ENCODE measurements around the gene C4orf50. TPM values are rescaled to one million over a fixed set of nuclear protein-coding genes. Genes with fewer than 3 reads are reported as not detected.

C4orf50 gene
- total and polyA plus RNA-seq, 2 of the 8 experiments (the other 6 are each of a cell fraction or from before 2014, with no cell fraction given) = 0.08 to 0.22 TPM

DNA sequence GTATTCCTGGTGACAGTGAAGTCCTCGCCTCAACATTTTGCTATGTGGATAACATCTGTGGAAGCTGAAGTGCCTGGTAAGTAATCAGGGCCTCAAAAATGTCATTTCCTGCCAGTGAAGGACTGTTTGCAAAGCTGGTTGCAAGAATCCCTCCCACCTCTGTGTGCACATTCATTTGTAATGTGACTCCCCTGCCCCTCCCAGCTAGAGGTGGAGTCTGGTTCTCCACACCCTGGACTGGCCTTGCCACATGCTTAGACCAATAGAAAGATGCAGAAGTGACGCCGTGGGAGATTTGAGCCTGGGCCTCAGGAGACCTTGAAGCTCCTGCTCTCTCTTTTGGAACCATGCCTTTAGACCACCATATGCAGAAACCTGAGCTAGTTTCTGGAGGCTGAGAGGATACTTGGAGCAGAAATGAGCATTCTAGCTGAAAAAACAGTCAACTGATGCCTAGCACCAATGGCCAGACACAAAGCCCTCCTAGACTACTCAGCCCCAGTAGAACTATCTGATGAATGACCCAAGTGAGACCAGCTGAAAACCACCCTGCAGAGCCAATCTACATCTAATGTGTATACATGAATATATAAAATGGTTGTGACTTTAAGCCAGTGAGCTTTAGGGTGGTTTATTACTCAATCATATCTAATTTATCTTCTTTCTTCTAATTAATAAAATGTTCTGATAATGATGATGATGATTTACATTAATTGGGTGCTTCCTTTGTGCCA is 77.6 kb downstream of the C4orf50 start:
- FAIRE-seq (peak; percentile 50), DNase-seq (ENCODE audit: low read depth in 1 of 2, low spot score in 2 of 2) (no peak)
- no peak overlapping the region for H4K5ac ChIP-seq (ENCODE audit: insufficient read length, low read depth, low read length)
- H3K23ac ChIP-seq (ENCODE audit: insufficient read length) = no peak overlapping the region
- H4K91ac ChIP-seq (replicated peaks; ENCODE audit: insufficient read length, low read length) = no peak overlapping the region
- H3K4me3 ChIP-seq (ENCODE audit: extremely low read depth in 1 of 4, insufficient read depth in 2 of 4, low read depth in 3 of 4, low read length in 4 of 4) = no peak overlapping the region
- H3K4ac ChIP-seq (replicated peaks; ENCODE audit: insufficient read length, low read depth, low read length) = no peak overlapping the region
- no peak overlapping the region for H3K9ac ChIP-seq (replicated peaks in 1 of 4; ENCODE audit: extremely low read depth in 1 of 4, low read depth in 3 of 4, low read length in 3 of 4)
- H2BK5ac ChIP-seq (ENCODE audit: low read depth, low read length) = no peak overlapping the region
- H3K56ac ChIP-seq (replicated peaks; ENCODE audit: insufficient read length, low read depth, low read length) = no peak overlapping the region
- H3K27ac ChIP-seq (ENCODE audit: low read depth, low read length) = no peak overlapping the region
- 87% methylated on average over 3 of the region's 3 CpGs; no CpG with 5 or more reads in 1 of the 2 experiments for WGBS, 2 experiments (ENCODE audit: extremely low coverage in 1 of 2, insufficient coverage in 1 of 2, insufficient read length in 1 of 2, insufficient replicate concordance in 2 of 2, low coverage in 1 of 2, low lambda C conversion rate in 2 of 2, missing lambda C conversion rate in 1 of 2)
- no peak overlapping the region for H4K8ac ChIP-seq (ENCODE audit: extremely low read depth, insufficient read depth, low read length)
- peaks cover 0 to 5% (median 0%) of the 10 kb centered on the region in 4 experiments; a peak in 1 of 7 replicates for H3K27me3 ChIP-seq (replicated peaks in 1 of 4; ENCODE audit: control insufficient read depth in 3 of 4, extremely low read depth in 1 of 4, insufficient read depth in 3 of 4, low read length in 3 of 4)
- H3K9me3 ChIP-seq (ENCODE audit: insufficient read depth in 2 of 2, low read depth in 1 of 2, low read length in 1 of 2) = no peaks in the 10 kb centered on the region
- no peaks in the 10 kb centered on the region for H4K20me1 ChIP-seq (replicated peaks in 1 of 2; ENCODE audit: control insufficient read depth in 1 of 2, insufficient read depth in 2 of 2, low read length in 2 of 2)
- H2AK5ac ChIP-seq (ENCODE audit: low read depth, low read length) = no peak overlapping the region
- H3K79me1 ChIP-seq (ENCODE audit: low read depth, low read length) = no peaks in the 10 kb centered on the region
- no peaks in the 10 kb centered on the region for H3K23me2 ChIP-seq (ENCODE audit: low read depth, low read length)
- no peak overlapping the region for H3K4me2 ChIP-seq (ENCODE audit: insufficient read depth in 1 of 2, low read depth in 2 of 2, low read length in 2 of 2)
- no peak overlapping the region for H2BK120ac ChIP-seq (replicated peaks; ENCODE audit: low read depth, low read length)
- no peaks in the 10 kb centered on the region for H3K36me3 ChIP-seq (ENCODE audit: control insufficient read depth in 2 of 4, insufficient read depth in 4 of 4, low read length in 3 of 4)
- TF ChIP-seq ZNF274 (IDR thresholded peaks at IDR 0.05; ENCODE audit: borderline replicate concordance, extremely low read depth, low read length) (no peak), ATF2 (IDR thresholded peaks at IDR 0.05; ENCODE audit: low read length) (no peak), JUND (IDR thresholded peaks at IDR 0.05; ENCODE audit: low read length) (no peak)
- H2BK15ac ChIP-seq (ENCODE audit: low read length) = no peak overlapping the region
- no peak overlapping the region for H2AFZ ChIP-seq (ENCODE audit: low read length)
- no peaks in the 10 kb centered on the region for H3K79me2 ChIP-seq (ENCODE audit: control insufficient read depth in 1 of 2, insufficient read depth in 2 of 2, low read length in 2 of 2)
- H2BK12ac ChIP-seq (ENCODE audit: low read depth, low read length) = no peak overlapping the region
- CTCF ChIA-PET (ENCODE audit: partially characterized antibody) = interaction anchor here (0.6 to 1.7 kb wide), 7 partner anchors 9 to 119 kb away, joined by 3 to 6 read pairs (median 4); no protein-coding TSS in a partner anchor
- peaks cover 0 to 2% (median under 1%) of the 10 kb centered on the region in 4 experiments; a peak in 1 of 7 replicates for H3K4me1 ChIP-seq (replicated peaks in 1 of 4; ENCODE audit: control insufficient read depth in 3 of 4, insufficient read depth in 4 of 4, low read length in 3 of 4)
- no peak overlapping the region for H3K14ac ChIP-seq (ENCODE audit: insufficient read length)
- POLR2A ChIA-PET (ENCODE audit: partially characterized antibody) = interaction anchor here (0.7 to 1.7 kb wide), 3 partner anchors 14 to 63 kb away, joined by 3 to 6 read pairs (median 3); no protein-coding TSS in a partner anchor
- H2BK20ac ChIP-seq (ENCODE audit: low read length) = no peak overlapping the region
- no peak overlapping the region for H3K18ac ChIP-seq (ENCODE audit: extremely low read depth, low read length)

All from H1 (cell line).